Renal cortical epithelial cell (primary cell): Measurements from ENCODE around the gene LCP2. TPM values are rescaled to one million over a fixed set of nuclear protein-coding genes. Genes with fewer than 3 reads are reported as not detected.

Source experiments
- DNase-seq: peaks from one replicate; pipeline ENCODE4 v3.0.0-alpha.2; 2011; ENCODE audit warnings: low read depth
- total RNA-seq: library from RNA; depleted of rRNA; stranded (reverse); fragments of >200 nt; gene quantifications from 2 replicates; pipeline ENCODE4 v1.2.3, GENCODE V29; 2014

Gene LCP2
- total RNA-seq, result not detected in 2 replicates

GRCh38 chr5:170297589-170298462 is at the start of gene LCP2:
Gene LCP2, minus strand, starts transcription at chr5:170297777. Its CDS starts 166 bp downstream, at chr5:170297611.
- no peak for DNase-seq

- DNase-seq, result no peak
Measured at GRCh38 chr5:170347022-170347567, 49.5 kb upstream of the LCP2 start.

GRCh38 chr5:170345971-170346370 is 48.4 kb upstream of the LCP2 start:
- no peak for DNase-seq

- no peak for DNase-seq
Measured at GRCh38 chr5:170343177-170343576, 45.6 kb upstream of the LCP2 start.

- DNase-seq, result no peak
Measured at GRCh38 chr5:170342153-170342725, 44.7 kb upstream of the LCP2 start.

- no peak for DNase-seq
Measured at GRCh38 chr5:170341545-170341944, 44.0 kb upstream of the LCP2 start.

- no peak for DNase-seq
Measured at GRCh38 chr5:170339780-170340167, 42.2 kb upstream of the LCP2 start.

GRCh38 chr5:170338933-170339779 is 41.6 kb upstream of the LCP2 start:
- DNase-seq, result no peak

- DNase-seq, result no peak
Measured at GRCh38 chr5:170338291-170338690, 40.7 kb upstream of the LCP2 start.

- no peak for DNase-seq
Measured at GRCh38 chr5:170337045-170337733, 39.6 kb upstream of the LCP2 start.

GRCh38 chr5:170336065-170336464 is 38.5 kb upstream of the LCP2 start:
- DNase-seq, result no peak

GRCh38 chr5:170334626-170335025 is 37.0 kb upstream of the LCP2 start:
- no peak for DNase-seq

GRCh38 chr5:170333161-170333910 is 35.8 kb upstream of the LCP2 start:
- DNase-seq, result no peak

GRCh38 chr5:170332058-170332457 is 34.5 kb upstream of the LCP2 start:
- no peak for DNase-seq

- DNase-seq, result no peak
Measured at GRCh38 chr5:170330568-170331054, 33.0 kb upstream of the LCP2 start.

GRCh38 chr5:170329524-170329923 is 31.9 kb upstream of the LCP2 start:
- DNase-seq, result no peak

- DNase-seq, result no peak
Measured at GRCh38 chr5:170327829-170328228, 30.3 kb upstream of the LCP2 start.

GRCh38 chr5:170327168-170327567 is 29.6 kb upstream of the LCP2 start:
- no peak for DNase-seq

GRCh38 chr5:170319301-170319700 is 21.7 kb upstream of the LCP2 start:
- DNase-seq, result no peak

- DNase-seq, result no peak
Measured at GRCh38 chr5:170317499-170317898, 19.9 kb upstream of the LCP2 start.

GRCh38 chr5:170316937-170317336 is 19.4 kb upstream of the LCP2 start:
- DNase-seq, result no peak
